Measurements from ENCODE around the gene SZRD1. TPM values are rescaled to one million over a fixed set of nuclear protein-coding genes. Genes with fewer than 3 reads are reported as not detected.

SZRD1 gene
- total RNA-seq, 2 experiments from 2014 or later = 115 to 120 TPM

DNA sequence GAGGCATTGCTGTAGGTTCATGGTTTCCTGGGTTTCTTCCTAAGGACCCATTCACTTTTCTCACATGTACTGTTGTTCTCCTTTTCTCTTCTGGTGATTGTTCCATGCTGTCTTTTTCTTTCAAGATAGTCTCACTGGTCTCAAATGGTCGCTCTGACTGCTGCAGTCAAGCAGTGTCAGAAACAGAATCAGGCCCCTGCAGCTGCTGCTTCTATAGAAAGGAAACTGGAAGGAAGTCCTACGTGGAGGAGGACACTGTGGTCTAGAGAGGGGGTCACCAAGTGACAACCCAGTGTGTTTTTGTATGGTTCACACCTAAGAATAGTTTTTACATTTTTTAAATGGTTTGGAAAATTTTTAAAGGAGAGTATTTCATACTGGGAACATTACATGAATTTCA, 75.9 kb downstream of the SZRD1 start:
- Histone ChIP-seq H3K36me3 (ENCODE audit: insufficient read depth, low read length) (peaks cover 58% of the 10 kb centered on the region), H3K4me1 (ENCODE audit: insufficient read depth, low read length) (peaks cover 64% of the 10 kb centered on the region), H3K27me3 (ENCODE audit: control insufficient read depth in 1 of 2, insufficient read depth in 2 of 2, low read length in 2 of 2) (no peaks in the 10 kb centered on the region), H3K9me3 (ENCODE audit: control insufficient read depth in 1 of 2, insufficient read depth in 1 of 2, low read length in 2 of 2) (no peaks in the 10 kb centered on the region), H3K4me3 (ENCODE audit: low read length) (peak overlapping the region; percentile 82), H3K27ac (ENCODE audit: low read depth in 1 of 2, low read length in 2 of 2) (peak overlapping the region in 1 of 2 donors; percentile 4)
- H3K4me3 Mint-ChIP-seq = peak overlapping the region; percentile 99
- peak overlapping the region; percentile 97 for H3K27ac Mint-ChIP-seq
- H3K9me3 Mint-ChIP-seq = no peaks in the 10 kb centered on the region
- ATAC-seq (ENCODE audit: poor library complexity) = no peak
- H3K27me3 Mint-ChIP-seq = no peaks in the 10 kb centered on the region
- TF ChIP-seq, protein P1, sequence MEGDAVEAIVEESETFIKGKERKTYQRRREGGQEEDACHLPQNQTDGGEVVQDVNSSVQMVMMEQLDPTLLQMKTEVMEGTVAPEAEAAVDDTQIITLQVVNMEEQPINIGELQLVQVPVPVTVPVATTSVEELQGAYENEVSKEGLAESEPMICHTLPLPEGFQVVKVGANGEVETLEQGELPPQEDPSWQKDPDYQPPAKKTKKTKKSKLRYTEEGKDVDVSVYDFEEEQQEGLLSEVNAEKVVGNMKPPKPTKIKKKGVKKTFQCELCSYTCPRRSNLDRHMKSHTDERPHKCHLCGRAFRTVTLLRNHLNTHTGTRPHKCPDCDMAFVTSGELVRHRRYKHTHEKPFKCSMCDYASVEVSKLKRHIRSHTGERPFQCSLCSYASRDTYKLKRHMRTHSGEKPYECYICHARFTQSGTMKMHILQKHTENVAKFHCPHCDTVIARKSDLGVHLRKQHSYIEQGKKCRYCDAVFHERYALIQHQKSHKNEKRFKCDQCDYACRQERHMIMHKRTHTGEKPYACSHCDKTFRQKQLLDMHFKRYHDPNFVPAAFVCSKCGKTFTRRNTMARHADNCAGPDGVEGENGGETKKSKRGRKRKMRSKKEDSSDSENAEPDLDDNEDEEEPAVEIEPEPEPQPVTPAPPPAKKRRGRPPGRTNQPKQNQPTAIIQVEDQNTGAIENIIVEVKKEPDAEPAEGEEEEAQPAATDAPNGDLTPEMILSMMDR (IDR thresholded peaks at IDR 0.05) = no peak
- CTCF ChIA-PET = no interaction called here
- intact Hi-C loops (cut with DNase I, micrococcal nuclease) = loop anchor here (5.0 to 10.0 kb wide), 2 partner anchors 52 to 91 kb away; partner anchors contain the start of gene FBXO42 (in 1 of the 2)
- DNase-seq = no peak
- H3K4me1 Mint-ChIP-seq (ENCODE audit: low read depth) = peaks cover 41% of the 10 kb centered on the region
- H3K36me3 Mint-ChIP-seq (ENCODE audit: low read depth) = peaks cover 67% of the 10 kb centered on the region
- POLR2A ChIA-PET = no interaction called here

- Histone ChIP-seq H3K27ac (ENCODE audit: low read depth in 1 of 2, low read length in 2 of 2) (peak overlapping the region in 1 of 2 donors; percentile 6), H3K9me3 (ENCODE audit: control insufficient read depth in 1 of 2, insufficient read depth in 1 of 2, low read length in 2 of 2) (no peaks in the 10 kb centered on the region), H3K4me1 (ENCODE audit: insufficient read depth, low read length) (peaks cover 73% of the 10 kb centered on the region), H3K4me3 (ENCODE audit: low read length) (no peak overlapping the region), H3K36me3 (ENCODE audit: insufficient read depth, low read length) (peaks cover 71% of the 10 kb centered on the region), H3K27me3 (ENCODE audit: control insufficient read depth in 1 of 2, insufficient read depth in 2 of 2, low read length in 2 of 2) (no peaks in the 10 kb centered on the region)
- CTCF ChIA-PET = no interaction called here
- no peak for ATAC-seq (ENCODE audit: poor library complexity)
- Mint-ChIP-seq H3K4me3 (no peak overlapping the region), H3K27me3 (no peaks in the 10 kb centered on the region), H3K36me3 (ENCODE audit: low read depth) (peaks cover 80% of the 10 kb centered on the region), H3K4me1 (ENCODE audit: low read depth) (peaks cover 52% of the 10 kb centered on the region), H3K27ac (peak overlapping the region; percentile 97), H3K9me3 (no peaks in the 10 kb centered on the region)
- POLR2A ChIA-PET = no interaction called here
- DNase-seq = no peak
- TF ChIP-seq, protein P1 (IDR thresholded peaks at IDR 0.05) = no peak
- intact Hi-C loops (cut with DNase I, micrococcal nuclease) = loop anchor here (5.0 to 10.0 kb wide), 2 partner anchors 51 to 92 kb away; partner anchors contain the start of gene FBXO42 (in 1 of the 2)
Measured at GRCh38 chr1:16443975-16444770, 77.1 kb downstream of the SZRD1 start.

DNA sequence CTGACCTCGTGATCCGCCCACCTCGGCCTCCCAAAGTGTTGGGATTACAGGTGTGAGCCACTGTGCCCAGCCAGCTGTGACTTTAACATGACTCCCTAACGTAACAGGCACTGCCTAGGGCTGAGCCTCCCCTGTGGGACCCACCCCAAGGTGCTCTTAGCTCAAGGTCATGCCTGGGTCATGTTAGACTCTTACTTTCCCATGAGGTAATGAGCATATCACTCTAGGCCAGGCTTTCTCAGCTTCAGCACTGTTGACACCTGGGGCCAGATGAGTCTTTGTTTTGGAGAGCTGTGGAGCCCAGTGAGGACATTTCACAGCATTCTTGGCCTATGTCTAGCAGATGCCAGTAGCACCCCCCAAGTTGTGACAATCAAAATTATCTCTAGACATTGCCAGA, 78.0 kb downstream of the SZRD1 start:
- Mint-ChIP-seq H3K27me3 (no peaks in the 10 kb centered on the region), H3K4me1 (ENCODE audit: low read depth) (peaks cover 59% of the 10 kb centered on the region), H3K9me3 (no peaks in the 10 kb centered on the region), H3K27ac (no peak overlapping the region), H3K36me3 (ENCODE audit: low read depth) (peaks cover 88% of the 10 kb centered on the region), H3K4me3 (no peak overlapping the region)
- POLR2A ChIA-PET = no interaction called here
- Histone ChIP-seq H3K4me1 (ENCODE audit: insufficient read depth, low read length) (peaks cover 80% of the 10 kb centered on the region), H3K4me3 (ENCODE audit: low read length) (no peak overlapping the region), H3K27ac (ENCODE audit: low read depth in 1 of 2, low read length in 2 of 2) (no peak overlapping the region), H3K27me3 (ENCODE audit: control insufficient read depth in 1 of 2, insufficient read depth in 2 of 2, low read length in 2 of 2) (no peaks in the 10 kb centered on the region), H3K9me3 (ENCODE audit: control insufficient read depth in 1 of 2, insufficient read depth in 1 of 2, low read length in 2 of 2) (no peaks in the 10 kb centered on the region), H3K36me3 (ENCODE audit: insufficient read depth, low read length) (peaks cover 80% of the 10 kb centered on the region)
- intact Hi-C loops (cut with DNase I, micrococcal nuclease) = loop anchor here in 1 of 2 experiments (10.0 kb wide), 1 partner anchor 50 kb away; no protein-coding TSS in a partner anchor
- no peak for ATAC-seq (ENCODE audit: poor library complexity)
- CTCF ChIA-PET = no interaction called here
- TF ChIP-seq, protein P1 (IDR thresholded peaks at IDR 0.05) = no peak
- no peak for DNase-seq
